ENCODE measurements around the gene STYK1.
A peak's percentile ranks its signal among the peaks of the same experiment; 100 is the strongest.

The STYK1 gene

DNA sequence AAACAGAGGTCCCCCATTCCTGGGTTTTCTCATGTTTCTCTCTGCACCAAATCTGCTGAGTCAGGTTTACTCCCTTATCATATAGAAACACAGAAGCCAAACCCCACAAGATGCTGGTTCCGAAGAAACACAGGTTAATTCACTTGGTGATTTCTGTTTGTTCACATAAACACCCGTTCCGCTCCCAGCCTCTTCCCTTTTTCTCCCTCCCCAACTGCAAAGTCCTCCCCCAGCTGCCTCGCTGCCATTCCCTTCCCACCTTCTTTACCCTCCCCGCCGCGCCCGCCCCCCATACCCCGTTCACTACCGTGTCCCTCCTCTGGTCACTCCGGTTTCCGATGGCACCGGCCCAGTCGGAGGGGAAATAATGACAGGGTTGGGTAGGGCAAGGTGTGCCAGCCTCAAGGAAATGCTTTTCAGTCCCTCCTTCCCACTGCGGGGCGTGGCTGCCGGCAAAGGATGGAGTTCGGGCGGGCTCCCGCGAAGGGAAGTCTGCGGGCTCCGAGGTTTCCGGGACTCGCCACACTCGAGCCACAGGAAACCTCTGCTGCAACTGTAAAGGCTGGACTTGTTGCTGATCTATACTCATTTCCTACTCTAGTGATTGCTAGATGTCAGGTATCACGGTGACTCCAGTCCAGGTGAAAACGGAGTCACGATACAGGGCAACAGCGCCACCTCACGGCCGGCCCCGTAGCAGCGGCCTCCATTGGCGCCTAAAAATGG, at the start of gene STYK1:
TSS of gene STYK1 (minus strand) at position 394 of the 726 bp plus-strand sequence. CDS start 39,434 bp downstream, outside the sequence.
- DNase-seq: peak; percentile 55

DNA sequence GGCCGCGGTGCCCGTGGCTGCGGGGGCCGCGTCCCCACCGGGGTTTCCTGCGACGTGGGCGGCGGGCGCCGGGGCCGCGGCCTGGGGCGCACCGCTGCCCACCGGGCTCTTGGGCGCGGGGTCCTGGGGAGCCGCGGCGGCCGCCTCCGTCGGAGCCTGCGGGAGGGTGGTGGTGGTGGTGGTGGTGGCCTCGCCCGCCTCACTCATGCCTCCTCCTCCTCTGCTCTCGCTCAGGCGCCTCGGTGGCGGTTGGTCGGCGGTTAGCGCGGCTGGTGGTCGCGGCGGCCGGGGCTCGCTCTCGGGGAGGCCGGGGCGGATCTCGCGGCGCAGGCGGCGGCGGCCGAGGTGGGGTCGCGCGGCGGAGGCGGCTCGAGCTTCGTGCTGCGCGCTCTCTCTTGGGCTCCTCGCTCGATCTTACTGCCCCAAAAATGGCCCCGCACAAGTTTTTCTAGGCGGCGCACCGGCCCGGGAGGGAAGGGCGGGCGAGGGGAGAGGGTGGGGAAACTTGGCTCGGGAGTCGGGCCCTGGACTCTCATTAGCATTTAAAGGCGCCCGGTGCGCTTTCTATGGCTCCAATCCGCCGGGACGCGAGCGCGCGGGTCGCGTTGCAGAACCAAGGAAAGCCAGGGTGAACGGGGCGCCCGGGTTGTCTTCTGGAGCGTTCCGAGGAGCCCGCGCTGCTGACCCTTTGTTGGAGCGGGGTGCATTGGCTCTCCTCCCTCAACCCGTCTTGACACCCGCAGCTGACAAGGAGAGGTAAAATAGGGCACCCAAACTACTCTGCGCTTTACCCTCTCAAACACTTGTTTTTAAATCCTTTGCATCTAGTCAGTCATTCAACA, 49.3 kb upstream of the STYK1 start, which contains the start of gene YBX3:
TSS of gene YBX3 (minus strand) at position 419 of the 842 bp plus-strand sequence. CDS start at position 207, 212 bp downstream.
- DNase-seq: peak; percentile 82

GRCh38 chr12:10722502-10722904, 48.7 kb upstream of the STYK1 start:
- peak; percentile 49 for DNase-seq

- peak; percentile 98 for DNase-seq
These were observed 48.0 kb upstream of the STYK1 start for GRCh38 chr12:10721651-10722501.

DNA sequence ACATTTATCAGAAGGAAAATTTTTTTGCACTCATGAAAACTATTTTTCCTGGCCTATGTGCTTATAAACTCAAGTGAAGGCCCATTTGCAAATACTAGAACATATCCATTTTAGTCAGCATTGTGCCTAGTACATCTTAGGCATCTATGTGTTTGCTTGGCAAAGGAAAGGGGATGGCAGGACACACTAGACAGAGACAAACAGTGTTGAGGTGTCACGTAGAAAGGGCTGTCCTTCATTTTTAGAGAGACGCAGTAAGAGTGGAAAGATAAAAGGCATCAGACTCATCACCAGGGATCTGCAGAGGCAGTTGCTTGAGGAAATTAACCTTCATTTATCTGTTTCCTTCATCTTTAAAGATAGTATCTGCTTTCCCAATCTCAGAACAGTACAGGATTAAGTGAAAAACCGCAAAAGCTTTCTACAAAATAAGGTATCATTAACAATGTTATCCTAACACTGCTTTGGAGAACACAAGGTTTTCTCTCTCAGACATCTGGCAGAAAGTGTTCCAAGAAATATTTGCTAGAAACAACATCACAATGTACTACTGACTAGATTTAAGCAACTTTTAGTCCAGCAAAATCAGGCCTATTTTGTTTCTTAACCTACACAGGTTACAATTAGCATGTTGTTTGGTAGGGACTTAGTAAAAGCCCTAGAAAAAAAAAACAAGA, 47.3 kb upstream of the STYK1 start:
- no peak for DNase-seq

DNA sequence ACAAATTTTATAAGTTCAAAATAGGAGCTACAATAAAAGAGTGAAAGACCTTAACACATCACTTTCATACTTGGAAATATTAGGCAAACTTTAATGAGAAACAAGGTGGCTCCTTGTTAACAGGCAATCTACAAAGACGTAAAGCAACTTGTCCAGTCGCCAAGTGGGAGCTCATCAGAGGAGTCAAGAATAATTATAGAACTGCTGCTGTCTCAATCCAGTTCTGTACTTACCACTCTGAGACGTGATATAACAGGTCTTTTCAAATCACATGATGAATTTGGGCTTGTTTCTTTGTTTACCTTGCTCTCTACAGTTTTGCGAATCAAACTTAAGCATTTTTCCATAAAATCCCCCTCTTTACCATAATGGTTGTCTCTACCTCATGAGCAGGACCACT, 45.6 kb upstream of the STYK1 start:
- DNase-seq: no peak

GRCh38 chr12:10718279-10718821, 44.5 kb upstream of the STYK1 start:
- no peak for DNase-seq

DNA sequence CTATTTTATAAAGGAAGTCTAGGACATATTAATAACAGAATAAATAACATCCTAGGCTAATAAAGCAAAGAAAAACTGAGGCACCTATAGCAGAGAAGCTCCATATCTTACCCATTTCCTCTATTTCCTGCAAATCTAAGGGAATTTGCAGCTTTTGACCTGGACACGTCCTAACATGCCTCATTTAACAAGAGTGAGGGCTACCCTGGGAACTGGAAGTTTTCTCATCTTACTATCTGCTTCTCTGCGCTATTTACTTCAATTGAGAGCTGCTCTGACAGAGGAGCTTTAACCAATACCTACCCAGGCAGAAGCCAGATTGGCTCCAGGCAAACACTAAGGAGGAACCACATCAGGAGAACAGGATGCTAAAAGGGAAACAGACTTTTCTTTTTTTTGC, 43.6 kb upstream of the STYK1 start:
- DNase-seq: no peak

DNA sequence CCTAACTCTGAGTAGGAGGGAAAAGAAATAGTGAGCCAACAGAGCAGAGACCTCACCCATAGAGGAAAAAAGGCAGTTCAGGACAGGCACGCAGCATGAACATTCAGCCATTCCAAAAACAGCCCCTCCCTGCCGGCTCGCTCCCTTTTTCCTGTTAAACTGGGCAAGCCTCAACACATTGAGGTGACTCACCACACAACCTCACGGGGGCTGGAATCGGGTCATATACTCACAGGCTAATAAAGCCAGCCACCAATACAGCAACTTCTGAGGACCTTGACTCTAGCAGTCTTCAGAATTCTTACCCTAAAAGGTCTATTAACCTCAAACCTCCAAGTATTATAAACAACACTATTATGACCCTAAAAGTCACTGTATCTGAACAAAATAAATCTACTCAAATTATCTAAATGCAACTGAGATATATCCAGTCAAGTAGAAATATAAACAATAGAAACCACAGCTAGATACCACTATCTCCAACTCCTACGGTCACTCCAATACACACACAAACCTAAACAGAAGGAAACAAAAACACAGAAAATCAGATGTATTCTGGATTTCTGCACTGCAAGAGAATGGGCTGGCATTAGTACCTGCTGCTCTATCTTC, 43.0 kb upstream of the STYK1 start:
- DNase-seq: peak; percentile 93

DNA sequence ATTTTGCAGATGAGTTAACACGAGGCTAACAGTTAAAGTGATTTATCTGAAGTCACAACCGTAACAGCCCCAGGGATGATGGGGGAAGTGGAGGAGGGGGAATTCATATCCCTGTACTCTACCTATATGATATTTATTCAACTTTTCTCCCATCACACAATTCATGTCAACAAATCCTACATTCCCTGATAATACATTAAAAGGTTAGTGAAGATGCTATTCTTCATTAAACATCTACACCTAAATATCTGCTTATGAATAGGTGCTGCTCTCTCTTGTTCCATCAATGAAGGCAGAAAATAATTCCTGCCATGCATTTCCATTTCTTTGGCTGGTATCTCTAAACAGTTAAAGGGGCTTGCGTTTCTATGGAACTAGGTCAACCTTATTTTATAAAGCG, 42.4 kb upstream of the STYK1 start:
- no peak for DNase-seq

GRCh38 chr12:10715491-10715890, 41.6 kb upstream of the STYK1 start:
- DNase-seq: no peak

GRCh38 chr12:10709808-10710207, 36.0 kb upstream of the STYK1 start:
- no peak for DNase-seq

DNA sequence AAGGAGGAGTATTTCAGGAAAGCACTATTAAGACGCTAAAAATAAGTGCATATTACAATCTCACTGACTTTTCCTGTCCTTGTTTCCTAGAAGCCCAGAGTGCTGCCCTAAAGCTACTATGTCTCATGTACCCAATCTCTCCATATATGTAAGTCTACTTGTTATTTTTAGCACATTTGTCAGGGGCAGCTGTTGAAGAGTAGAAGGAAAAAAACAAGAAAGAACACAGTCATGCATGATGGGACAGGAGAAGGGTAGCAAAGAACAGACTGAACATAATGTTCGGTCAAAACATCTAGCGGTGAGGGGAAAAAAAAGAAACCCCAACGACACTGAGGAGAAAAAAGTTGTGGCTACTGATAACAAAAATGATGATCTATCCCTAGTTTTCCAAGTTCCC, 35.0 kb upstream of the STYK1 start:
- no peak for DNase-seq

- DNase-seq: no peak
These were observed 31.8 kb upstream of the STYK1 start for GRCh38 chr12:10705655-10706054.

GRCh38 chr12:10701843-10702242, 28.0 kb upstream of the STYK1 start:
- no peak for DNase-seq

DNA sequence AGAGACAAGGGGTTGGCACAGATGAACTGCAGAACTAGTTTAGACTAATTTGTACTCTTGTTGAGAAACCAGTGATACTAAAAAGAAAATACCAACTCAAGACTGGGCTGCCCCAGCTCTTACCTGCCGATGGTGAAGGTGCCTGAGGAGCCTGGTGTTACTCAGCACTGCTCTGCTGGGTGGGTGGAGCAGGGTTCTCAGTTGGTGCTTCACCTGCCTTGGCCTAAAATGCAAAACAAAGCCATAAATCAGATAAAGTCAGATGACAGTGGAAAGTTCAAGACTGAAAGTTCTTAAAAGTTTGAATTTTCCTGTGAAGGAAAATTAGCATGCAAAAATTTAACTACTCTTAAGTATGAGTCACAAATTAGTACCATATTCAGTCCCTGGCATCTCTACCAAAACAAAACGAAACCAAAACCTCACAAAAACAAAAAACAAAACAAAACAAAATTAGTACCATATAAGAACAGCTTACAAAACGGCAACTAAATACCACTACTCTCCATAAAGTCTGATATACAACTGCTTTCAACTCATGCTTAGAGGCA, 27.4 kb upstream of the STYK1 start:
- DNase-seq: no peak

GRCh38 chr12:10700581-10700980, 26.7 kb upstream of the STYK1 start:
- DNase-seq: no peak

DNA sequence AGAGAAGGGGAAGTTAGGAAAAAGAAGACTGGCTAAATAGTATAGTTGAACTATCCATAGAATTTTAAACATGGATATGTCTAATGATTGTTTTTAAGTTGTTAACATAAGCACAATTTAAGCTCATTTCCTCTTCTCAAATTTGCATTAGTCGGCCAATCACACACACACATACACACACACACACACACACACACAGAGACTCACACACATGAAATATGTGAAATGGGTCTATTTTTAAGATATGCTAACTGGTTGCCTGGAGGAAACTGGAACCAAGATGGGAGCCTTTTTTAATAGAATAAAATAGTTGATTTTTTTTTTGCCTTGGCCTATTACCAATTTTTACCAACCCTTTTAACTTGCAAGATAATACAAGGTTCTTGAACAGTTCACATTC, 24.0 kb upstream of the STYK1 start:
- DNase-seq: no peak

- DNase-seq: no peak
These were observed 23.3 kb upstream of the STYK1 start for GRCh38 chr12:10697156-10697555.

DNA sequence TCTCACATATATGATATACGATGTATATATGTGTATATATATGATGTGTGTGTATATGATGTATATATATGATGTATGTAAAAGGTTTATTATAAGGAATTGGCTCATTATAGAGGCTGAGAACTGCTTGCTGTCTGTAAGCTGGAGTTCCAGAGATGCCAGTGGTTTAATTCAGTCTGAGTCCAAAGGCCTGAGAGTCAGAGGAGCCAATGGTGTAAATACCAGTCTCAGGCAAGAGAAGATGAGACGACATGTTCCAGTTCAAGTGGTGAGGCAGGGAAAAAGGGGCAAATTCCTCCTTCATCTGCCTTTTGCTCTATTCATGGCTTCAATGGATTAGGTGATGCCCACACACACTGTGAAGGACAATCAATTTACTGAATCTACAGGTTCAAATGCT, 17.1 kb upstream of the STYK1 start:
- DNase-seq: no peak

GRCh38 chr12:10689146-10689545, 15.3 kb upstream of the STYK1 start:
- no peak for DNase-seq

All from NCI-H226 (cell line).